ENCODE results near the gene ORM2.

Gene ORM2

DNA sequence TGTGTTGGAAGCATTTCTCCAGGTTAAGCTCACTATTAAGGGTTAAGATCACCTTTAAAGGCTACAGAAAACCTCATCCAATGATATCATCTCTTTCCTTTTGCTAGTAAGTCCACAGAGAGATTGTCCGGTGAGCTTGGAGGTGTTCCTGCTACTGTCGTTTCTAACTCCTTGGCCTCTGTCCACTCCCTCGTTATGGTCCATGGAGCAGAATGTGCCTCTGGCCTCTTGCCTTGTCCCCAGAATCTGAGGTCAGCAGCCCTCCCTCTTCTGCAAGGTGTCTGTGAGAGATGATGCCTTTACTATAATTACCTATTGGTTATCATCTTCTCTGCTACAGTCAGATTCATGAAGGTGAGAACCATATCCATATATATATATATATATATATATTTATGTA, 15.0 kb downstream of the ORM2 start:
- Mint-ChIP-seq H3K36me3 (peaks cover 86% of the 10 kb centered on the region), H3K4me1 (peaks cover 57% of the 10 kb centered on the region), H3K4me3 (no peak overlapping the region), H3K9me3 (no peaks in the 10 kb centered on the region), H3K27ac (peak overlapping the region; percentile 62), H3K27me3 (no peaks in the 10 kb centered on the region)
- no peak for ATAC-seq

DNA sequence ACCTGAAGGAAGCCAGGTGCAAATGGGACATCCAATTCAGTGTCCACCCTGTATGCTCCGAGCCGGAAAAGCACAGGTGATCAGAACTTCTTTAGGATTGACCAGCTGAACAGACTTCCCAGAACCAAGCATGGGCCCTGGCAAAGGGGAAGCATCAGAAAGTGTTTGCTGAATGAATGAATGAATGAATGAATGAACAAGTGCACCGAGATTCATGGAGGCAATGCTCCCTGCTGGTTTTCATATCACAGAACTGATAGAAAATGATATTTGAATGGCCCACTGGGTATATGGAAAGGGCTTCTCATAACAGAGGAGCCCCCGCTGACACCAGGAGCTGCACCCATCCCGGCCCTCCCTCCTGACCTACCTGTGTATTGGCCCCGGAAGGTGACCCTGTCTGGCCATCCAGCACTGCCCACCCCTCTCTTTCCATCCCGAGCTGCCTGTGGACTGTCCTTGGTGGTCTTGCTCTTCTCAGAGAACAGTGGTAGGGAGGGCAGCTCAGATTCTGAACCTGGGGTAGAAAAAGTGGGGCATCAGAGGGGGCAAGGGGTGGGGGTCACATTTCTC, 15.9 kb downstream of the ORM2 start:
- Mint-ChIP-seq H3K4me1 (peaks cover 57% of the 10 kb centered on the region), H3K36me3 (peaks cover 87% of the 10 kb centered on the region)

DNA sequence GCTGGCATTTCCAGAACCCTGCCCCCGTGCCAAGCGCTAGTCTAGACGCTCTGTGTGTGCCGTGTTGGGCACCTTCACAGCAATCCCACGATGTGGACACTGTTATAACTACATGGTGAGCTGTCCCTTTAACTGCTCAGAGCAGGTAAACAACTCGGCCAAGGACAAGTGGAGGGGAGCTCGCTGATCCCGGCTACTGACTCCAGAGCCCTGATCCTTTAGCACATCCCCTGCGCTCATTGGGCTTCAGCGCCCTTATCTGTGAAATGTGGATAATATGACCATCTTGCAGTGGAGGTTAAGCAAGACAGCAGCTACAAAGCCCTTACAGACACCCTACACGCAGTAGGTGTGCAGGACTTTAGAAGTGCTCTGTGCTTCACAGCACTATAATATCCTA, 16.5 kb downstream of the ORM2 start:
- H3K36me3 Mint-ChIP-seq, result peaks cover 87% of the 10 kb centered on the region
- no peaks in the 10 kb centered on the region for H3K9me3 Mint-ChIP-seq
- no peak for ATAC-seq
- no peak overlapping the region for H3K27ac Mint-ChIP-seq
- peaks cover 57% of the 10 kb centered on the region for H3K4me1 Mint-ChIP-seq
- H3K4me3 Mint-ChIP-seq, result no peak overlapping the region
- H3K27me3 Mint-ChIP-seq, result no peaks in the 10 kb centered on the region

More for the DNA sequence above, 15.9 kb downstream of the ORM2 start:
- no peak overlapping the region for H3K4me3 Mint-ChIP-seq
- H3K27ac Mint-ChIP-seq, result no peak overlapping the region
- no peaks in the 10 kb centered on the region for H3K27me3 Mint-ChIP-seq
- no peak for ATAC-seq
- no peaks in the 10 kb centered on the region for H3K9me3 Mint-ChIP-seq

DNA sequence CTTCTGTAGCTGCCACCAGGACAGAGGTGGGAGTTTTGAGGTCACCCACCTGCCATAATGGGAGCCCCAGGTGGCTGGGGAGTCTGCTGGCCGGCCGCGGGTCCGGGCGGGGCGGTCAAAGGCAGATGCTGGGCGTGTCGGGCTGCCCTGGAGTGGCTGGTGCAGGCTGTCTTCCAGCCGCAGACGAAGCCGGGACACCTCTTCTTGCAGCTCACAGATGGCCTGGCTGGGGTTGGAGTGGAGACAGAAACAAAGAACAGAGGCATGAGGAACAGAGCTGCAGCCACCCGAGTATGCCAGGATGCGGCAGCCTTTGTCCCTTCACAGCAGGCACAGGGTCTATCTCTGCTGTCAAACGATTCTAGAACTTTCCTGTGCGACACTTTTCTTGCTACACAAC, 18.0 kb downstream of the ORM2 start:
- Mint-ChIP-seq H3K4me3 (no peak overlapping the region), H3K36me3 (peaks cover 84% of the 10 kb centered on the region), H3K27ac (peak overlapping the region; percentile 58), H3K9me3 (no peaks in the 10 kb centered on the region), H3K27me3 (no peaks in the 10 kb centered on the region), H3K4me1 (peaks cover 54% of the 10 kb centered on the region)
- no peak for ATAC-seq

DNA sequence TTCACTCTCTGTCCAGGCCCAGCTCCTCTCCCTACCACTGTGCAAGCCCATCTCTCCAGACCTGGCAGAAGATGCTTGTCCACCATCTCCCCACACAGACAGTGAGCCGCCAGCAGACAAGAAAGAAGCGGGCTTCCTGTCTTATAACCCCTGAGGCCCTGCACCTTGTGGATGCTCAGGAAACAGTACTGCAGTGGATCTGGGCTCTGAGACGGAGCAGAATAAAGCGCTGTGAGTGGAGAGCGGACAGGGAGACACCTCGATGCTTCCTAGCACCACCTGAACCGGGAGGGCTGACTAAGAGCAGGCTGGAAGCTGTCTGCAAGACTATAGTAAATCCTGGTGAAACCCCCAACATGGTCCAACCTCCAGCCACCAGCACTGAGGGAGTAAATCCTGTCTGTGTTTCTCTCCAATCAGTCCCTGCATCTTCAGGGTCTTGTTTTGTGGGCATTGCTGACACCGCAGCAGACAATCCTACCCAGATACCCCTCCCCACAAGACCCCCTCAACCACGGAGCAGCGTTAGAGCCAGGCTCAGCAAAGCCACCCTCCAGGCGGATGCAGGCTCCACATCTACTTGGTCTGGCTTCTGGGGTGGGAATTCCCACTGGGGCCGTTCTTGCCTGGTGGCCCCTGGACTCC, 18.7 kb downstream of the ORM2 start:
- Mint-ChIP-seq H3K9me3 (no peaks in the 10 kb centered on the region), H3K4me1 (peaks cover 48% of the 10 kb centered on the region), H3K36me3 (peaks cover 77% of the 10 kb centered on the region), H3K27ac (peak overlapping the region; percentile 58), H3K4me3 (peak overlapping the region; percentile 44), H3K27me3 (no peaks in the 10 kb centered on the region)
- ATAC-seq, result no peak

DNA sequence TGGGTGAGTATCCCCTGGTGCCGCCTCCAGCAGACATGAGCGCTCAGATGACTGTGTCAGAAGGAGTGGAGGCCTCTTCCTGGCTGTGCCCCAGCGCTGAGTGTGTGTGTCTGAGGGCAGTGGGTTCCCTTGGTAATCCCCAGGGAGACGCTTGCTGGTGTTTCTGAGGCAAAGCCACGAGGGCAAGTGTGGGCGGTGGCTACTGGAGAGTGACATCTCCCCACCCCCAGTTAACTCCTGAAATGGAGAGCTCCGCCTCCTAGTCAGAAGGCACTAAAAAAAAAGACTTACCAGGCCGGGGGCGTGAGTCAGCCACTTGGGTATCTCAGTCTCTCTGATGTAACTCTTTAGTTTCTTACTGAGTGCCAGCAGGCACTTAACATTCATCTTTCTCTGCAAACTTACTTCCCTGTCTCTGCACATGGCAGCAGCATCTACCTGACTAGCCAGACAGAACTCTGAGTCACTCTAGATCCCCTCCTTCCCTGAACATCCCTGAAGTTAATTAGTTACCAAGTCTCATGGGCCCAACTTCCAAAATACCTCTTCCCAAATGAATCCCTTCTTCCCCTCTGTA, 19.3 kb downstream of the ORM2 start:
- Mint-ChIP-seq H3K36me3 (peaks cover 71% of the 10 kb centered on the region), H3K27ac (peak overlapping the region; percentile 58), H3K4me3 (peak overlapping the region; percentile 44), H3K9me3 (no peaks in the 10 kb centered on the region), H3K4me1 (peaks cover 46% of the 10 kb centered on the region), H3K27me3 (no peaks in the 10 kb centered on the region)
- peak; percentile 98 for ATAC-seq

DNA sequence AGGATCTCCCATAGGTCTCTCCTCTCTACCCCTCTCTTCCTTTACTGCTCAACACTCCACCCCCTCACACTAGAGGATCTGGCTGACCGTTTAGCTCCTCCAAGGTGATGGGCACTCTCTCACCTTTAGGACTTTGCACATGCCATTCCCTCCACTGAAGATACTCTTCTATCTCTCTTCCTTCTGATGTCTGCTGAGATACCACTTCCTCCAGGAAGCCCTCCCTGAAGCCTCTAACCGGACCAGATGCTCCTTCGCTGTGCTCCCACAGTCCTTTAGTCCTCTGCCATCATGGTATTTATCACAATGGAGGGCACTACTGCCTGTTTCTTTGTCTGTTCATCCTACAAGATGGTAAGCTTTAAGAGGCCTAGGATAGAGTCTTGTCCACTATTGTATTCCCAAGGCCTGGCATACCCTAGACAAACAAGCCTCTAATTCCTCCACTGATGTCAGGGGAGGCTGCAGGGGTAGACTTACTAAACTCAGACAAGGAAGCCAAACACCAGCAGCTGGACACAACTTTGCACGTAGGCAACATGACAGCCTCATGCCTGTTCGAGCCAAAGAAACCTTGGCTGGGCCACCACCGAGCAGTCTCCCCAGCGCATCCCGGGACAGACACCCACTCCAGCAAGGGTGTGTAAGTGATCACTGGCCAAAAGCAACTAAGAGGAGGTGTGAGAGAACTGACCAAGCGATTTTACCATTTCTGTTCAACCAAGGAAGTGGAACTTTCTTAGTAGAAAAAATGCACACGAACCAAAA, 20.2 kb downstream of the ORM2 start:
- peaks cover 46% of the 10 kb centered on the region for H3K4me1 Mint-ChIP-seq
- peak overlapping the region; percentile 58 for H3K27ac Mint-ChIP-seq
- H3K27me3 Mint-ChIP-seq, result no peaks in the 10 kb centered on the region
- H3K9me3 Mint-ChIP-seq, result no peaks in the 10 kb centered on the region
- H3K4me3 Mint-ChIP-seq, result peak overlapping the region; percentile 30
- peaks cover 62% of the 10 kb centered on the region for H3K36me3 Mint-ChIP-seq
- no peak for ATAC-seq

DNA sequence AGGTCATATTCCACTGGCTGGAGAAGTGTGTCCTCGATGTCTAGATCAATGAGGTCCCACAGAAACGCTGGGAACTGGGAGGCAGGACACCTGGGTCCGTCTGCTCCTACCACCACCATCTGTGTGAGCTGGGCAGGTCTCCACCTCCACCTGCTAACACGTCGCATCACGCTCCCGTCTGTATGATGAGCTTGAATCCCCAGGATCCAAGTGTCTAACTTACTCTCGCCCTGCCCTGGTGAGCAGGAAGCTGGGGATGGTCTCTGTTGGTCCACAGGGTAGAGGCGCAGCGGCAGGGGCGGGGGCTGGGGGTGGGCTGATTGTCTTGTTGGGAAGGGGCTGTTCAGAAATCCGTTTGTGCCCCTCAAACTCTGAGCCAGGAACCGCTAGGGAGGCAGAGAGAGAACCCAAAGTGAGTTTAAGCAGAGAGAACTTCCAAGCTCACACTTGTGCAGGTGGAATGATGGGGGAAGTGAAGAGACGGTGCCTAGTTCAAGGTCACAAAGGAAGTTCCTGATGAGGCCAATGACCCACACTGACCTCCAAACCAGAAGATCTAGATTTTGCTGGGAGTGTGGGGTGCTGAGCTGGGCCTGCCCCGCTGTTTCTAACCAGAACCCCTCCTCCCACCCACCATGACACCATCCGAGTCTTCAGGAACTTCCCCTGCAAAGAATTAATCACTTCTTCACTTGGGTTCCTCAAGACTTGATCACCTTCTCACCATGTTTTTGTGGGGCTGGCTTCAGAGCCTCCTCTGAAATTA, 21.1 kb downstream of the ORM2 start:
- no peaks in the 10 kb centered on the region for H3K9me3 Mint-ChIP-seq
- H3K4me1 Mint-ChIP-seq, result peaks cover 46% of the 10 kb centered on the region
- H3K36me3 Mint-ChIP-seq, result peaks cover 58% of the 10 kb centered on the region
- no peak overlapping the region for H3K4me3 Mint-ChIP-seq
- no peaks in the 10 kb centered on the region for H3K27me3 Mint-ChIP-seq
- no peak for ATAC-seq
- peak overlapping the region; percentile 58 for H3K27ac Mint-ChIP-seq

DNA sequence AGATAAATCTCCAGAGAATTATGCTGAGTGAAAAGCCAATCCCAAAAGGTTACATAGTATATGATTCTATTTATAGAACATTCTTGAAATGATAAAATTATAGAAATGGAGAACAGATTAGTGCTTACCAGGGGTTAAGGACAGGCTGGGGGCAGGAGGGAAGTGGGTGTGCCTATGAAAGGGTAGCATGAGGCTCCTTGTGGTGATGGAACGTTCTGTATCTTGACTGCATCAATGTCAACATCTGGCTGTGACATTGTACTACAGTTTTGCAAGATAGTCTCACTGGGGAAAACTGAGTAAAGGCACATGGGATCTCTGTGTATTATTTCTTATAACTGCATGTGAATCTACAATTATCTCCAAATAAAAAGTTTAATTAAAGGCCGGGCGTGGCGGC, 22.3 kb downstream of the ORM2 start:
- Mint-ChIP-seq H3K27me3 (no peaks in the 10 kb centered on the region), H3K4me3 (no peak overlapping the region), H3K4me1 (peaks cover 53% of the 10 kb centered on the region)

DNA sequence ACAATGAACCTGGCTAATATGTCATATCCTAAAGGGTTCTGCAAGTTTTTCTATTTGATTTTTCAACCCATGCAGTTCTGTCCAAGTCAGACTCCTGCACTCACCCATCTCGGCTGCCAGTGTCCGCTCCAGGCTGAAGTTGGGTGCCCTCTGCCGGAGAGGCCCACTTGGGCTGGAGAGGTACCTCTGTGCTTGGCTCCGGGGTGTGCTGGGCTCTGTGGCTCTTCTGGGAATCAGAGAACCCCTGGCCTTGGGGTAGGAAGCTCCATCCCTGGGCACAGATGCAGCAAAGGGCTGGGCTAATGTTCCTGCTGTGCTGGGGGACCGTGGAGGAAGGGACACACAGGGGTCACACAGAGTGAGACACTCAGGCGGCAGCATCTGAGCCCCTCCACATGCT, 26.2 kb downstream of the ORM2 start:
- peaks cover 55% of the 10 kb centered on the region for H3K36me3 Mint-ChIP-seq

More for the DNA sequence above, 22.3 kb downstream of the ORM2 start:
- no peak overlapping the region for H3K27ac Mint-ChIP-seq
- peaks cover 56% of the 10 kb centered on the region for H3K36me3 Mint-ChIP-seq
- no peaks in the 10 kb centered on the region for H3K9me3 Mint-ChIP-seq
- no peak for ATAC-seq

DNA sequence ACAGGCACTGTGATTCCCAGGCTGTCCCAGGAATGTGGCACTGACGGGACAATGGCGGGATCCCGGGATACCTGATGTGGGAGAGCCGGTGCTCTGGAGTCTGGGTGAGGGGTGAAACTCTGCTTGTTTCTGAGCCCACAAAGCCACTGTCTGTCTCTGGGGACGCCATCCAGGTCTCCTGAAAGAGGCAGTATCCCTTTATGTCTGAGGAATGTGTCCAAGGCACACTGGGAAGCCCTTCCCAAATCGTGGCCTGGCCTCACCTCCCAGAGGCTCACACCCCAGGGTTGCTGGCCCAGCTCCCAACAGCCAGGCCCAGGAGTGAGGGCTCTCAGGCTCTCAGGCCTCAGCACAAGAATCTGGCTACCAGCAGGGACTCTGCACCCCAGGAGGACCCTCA, 27.1 kb downstream of the ORM2 start:
- Mint-ChIP-seq H3K36me3 (peaks cover 58% of the 10 kb centered on the region), H3K27ac (peak overlapping the region; percentile 79)

More for the DNA sequence above, 26.2 kb downstream of the ORM2 start:
- no peak for ATAC-seq
- Mint-ChIP-seq H3K4me3 (no peak overlapping the region), H3K27ac (peak overlapping the region; percentile 79), H3K4me1 (peaks cover 29% of the 10 kb centered on the region), H3K9me3 (no peaks in the 10 kb centered on the region), H3K27me3 (no peaks in the 10 kb centered on the region)

DNA sequence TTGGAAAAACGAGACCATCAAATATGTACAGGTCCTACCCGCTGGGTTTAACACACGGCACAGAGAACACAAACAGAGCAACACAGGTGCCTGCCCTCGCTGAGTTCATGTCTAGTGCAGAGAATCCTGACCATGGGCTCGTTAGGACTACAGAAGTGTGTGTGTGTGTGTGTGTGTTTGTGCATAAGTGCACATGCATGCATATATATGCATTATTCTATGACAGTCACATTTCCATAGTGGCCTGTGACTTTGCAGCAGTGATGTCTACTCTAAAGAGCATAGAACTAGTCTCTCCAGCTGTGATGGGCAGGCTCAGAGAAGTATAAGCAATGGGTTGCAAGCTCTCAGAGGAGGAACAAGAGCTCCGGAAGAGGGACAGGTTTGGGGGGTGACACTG, 27.7 kb downstream of the ORM2 start:
- Mint-ChIP-seq H3K36me3 (peaks cover 53% of the 10 kb centered on the region), H3K4me3 (no peak overlapping the region), H3K4me1 (peaks cover 27% of the 10 kb centered on the region), H3K9me3 (no peaks in the 10 kb centered on the region), H3K27ac (peak overlapping the region; percentile 70), H3K27me3 (no peaks in the 10 kb centered on the region)
- ATAC-seq, result no peak

More for the DNA sequence above, 27.1 kb downstream of the ORM2 start:
- Mint-ChIP-seq H3K9me3 (no peaks in the 10 kb centered on the region), H3K4me3 (no peak overlapping the region), H3K4me1 (peaks cover 31% of the 10 kb centered on the region), H3K27me3 (no peaks in the 10 kb centered on the region)
- no peak for ATAC-seq

DNA sequence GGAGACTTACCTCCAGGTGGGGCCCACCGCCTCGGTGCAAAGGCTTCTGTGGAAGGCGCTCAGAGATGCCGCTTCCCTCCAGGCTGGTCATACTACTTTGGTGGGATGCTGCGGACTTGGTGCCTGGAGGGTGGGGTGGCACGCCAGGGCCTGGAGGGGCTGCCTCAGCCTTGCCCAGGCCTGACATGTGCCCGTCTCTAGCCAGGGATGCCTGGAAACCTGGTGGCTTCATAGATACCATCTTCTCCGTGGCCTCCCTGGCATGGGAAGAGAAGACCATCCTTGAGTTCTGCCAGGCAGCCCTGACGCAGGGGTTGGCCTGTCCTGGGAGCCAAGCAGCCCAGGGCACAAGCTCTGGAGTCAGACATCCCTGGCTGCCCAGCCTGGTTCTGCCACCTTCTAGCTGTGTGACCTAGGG, 28.3 kb downstream of the ORM2 start:
- Mint-ChIP-seq H3K36me3 (peaks cover 55% of the 10 kb centered on the region), H3K4me1 (peaks cover 29% of the 10 kb centered on the region), H3K27me3 (no peaks in the 10 kb centered on the region), H3K9me3 (no peaks in the 10 kb centered on the region), H3K27ac (peak overlapping the region; percentile 70), H3K4me3 (no peak overlapping the region)
- ATAC-seq, result no peak

DNA sequence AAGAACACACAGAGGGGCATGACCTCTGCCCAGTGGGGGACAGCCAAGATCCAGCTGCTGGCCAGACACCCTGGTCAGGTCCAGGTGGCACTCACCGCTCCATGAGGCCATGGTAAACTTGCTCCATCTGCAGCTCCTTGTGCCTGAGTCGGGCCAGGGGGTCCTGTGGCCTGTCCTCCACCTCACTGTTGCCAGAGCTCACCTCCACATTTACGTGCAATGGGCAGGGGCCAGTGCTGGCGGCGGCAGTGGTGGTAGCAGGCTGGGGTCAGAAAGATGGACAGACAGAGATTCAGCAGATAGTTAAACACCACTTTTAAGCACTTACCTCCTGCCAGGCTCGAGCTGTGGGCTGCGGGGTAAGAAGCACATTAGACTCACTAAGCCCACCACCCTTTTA, 30.1 kb downstream of the ORM2 start:
- no peak overlapping the region for H3K4me3 Mint-ChIP-seq
- peaks cover 48% of the 10 kb centered on the region for H3K4me1 Mint-ChIP-seq

DNA sequence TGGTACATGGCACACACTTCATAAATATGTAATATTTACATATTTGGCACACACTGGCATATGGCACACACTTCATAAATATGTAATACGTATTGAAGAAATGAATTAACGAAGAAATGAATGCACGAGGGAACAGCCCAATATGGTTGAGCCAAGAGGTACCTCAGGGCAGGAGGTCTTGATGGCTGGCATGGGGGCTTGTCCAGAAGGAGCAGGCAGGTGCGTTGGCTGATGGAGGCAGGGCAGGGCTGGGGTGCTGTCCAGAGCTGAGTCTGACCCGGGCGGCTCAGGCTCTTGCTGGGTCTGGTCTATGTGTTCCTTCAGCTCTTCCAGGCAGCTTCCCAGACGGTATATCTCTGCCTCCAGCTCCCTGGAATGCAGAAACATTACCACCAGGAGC, 31.9 kb downstream of the ORM2 start:
- ATAC-seq, result no peak
- Mint-ChIP-seq H3K27ac (peak overlapping the region; percentile 84), H3K27me3 (no peaks in the 10 kb centered on the region), H3K9me3 (peaks cover 2% of the 10 kb centered on the region), H3K4me1 (peaks cover 60% of the 10 kb centered on the region), H3K4me3 (no peak overlapping the region), H3K36me3 (peaks cover 79% of the 10 kb centered on the region)

More for the DNA sequence above, 30.1 kb downstream of the ORM2 start:
- Mint-ChIP-seq H3K9me3 (peaks cover 1% of the 10 kb centered on the region), H3K36me3 (peaks cover 74% of the 10 kb centered on the region), H3K27me3 (no peaks in the 10 kb centered on the region), H3K27ac (peak overlapping the region; percentile 84)
- no peak for ATAC-seq

Data from stimulated activated memory B cell treated with anti-CD40 and anti-IgM and Interleukin-4, amounts not matched to agents 10 μg/mL and 1 μg/mL and 100 μg/mL, for 72 hours (primary cell).